ENCODE results near the gene RBFOX1. TPM values are rescaled to one million over a fixed set of nuclear protein-coding genes. Genes with fewer than 3 reads are reported as not detected.

The RBFOX1 gene
- total RNA-seq, 1 experiment from 2014 or later, result not detected

DNA sequence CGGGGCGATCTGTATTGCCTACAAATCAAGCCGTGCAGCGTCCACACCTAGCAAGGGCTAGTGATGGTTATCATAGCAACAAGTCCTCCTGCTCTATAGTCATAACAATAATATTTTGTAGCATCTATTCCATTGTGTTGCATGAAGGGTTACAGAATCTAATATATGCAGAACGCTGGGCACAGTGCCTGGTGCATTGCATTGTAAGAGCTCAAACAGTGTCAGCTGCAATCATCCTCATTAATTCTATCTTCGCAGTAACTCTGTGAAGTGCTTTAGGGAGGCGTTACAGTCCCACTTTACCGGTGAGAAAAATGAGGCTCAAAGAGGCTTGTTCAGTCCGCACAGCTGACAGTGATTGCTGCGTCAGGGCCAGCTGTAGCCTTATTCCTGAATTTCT is 149.4 kb downstream of the RBFOX1 start:
- Histone ChIP-seq H4K20me1 (ENCODE audit: insufficient read depth) (no peaks in the 10 kb centered on the region), H2AFZ (ENCODE audit: low read depth, low read length, poor library complexity, severe bottlenecking) (no peak overlapping the region), H3K9ac (ENCODE audit: low read length) (no peak overlapping the region), H3K36me3 (ENCODE audit: control insufficient read depth in 1 of 2, insufficient read depth in 2 of 2, low read length in 2 of 2) (no peaks in the 10 kb centered on the region), H3K4me3 (replicated peaks in 1 of 2; ENCODE audit: low read depth in 1 of 2, low read length in 2 of 2) (no peak overlapping the region), H3K4me1 (ENCODE audit: control insufficient read depth in 1 of 2, insufficient read depth in 2 of 2, low read length in 2 of 2) (no peaks in the 10 kb centered on the region), H3K9me2 (ENCODE audit: insufficient read depth) (no peaks in the 10 kb centered on the region), H3K27me3 (ENCODE audit: insufficient read depth, low read length) (no peaks in the 10 kb centered on the region), H3K27ac (ENCODE audit: low read depth, low read length) (no peak overlapping the region), H3K9me3 (ENCODE audit: control insufficient read depth in 1 of 2, insufficient read depth in 1 of 2, low read depth in 1 of 2, low read length in 2 of 2) (peaks cover 0 to 17% of the 10 kb centered on the region in 2 experiments; a peak in 2 of 4 replicates), H3K79me2 (ENCODE audit: insufficient read depth, low read length) (no peaks in the 10 kb centered on the region), H3K4me2 (ENCODE audit: low read length) (no peak overlapping the region)
- intact Hi-C loops (cut with micrococcal nuclease), result no loop called here
- ChIA-PET CTCF (no interaction called here), RAD21 (ENCODE audit: low non-redundant PET in 1 of 2, low total read pairs in 2 of 2, uncharacterized antibody in 2 of 2, unreplicated experiment in 2 of 2) (no interaction called here), POLR2A (no interaction called here)
- no TSS peak for BruUV-seq (replicated peaks)
- TF ChIP-seq, protein P1, sequence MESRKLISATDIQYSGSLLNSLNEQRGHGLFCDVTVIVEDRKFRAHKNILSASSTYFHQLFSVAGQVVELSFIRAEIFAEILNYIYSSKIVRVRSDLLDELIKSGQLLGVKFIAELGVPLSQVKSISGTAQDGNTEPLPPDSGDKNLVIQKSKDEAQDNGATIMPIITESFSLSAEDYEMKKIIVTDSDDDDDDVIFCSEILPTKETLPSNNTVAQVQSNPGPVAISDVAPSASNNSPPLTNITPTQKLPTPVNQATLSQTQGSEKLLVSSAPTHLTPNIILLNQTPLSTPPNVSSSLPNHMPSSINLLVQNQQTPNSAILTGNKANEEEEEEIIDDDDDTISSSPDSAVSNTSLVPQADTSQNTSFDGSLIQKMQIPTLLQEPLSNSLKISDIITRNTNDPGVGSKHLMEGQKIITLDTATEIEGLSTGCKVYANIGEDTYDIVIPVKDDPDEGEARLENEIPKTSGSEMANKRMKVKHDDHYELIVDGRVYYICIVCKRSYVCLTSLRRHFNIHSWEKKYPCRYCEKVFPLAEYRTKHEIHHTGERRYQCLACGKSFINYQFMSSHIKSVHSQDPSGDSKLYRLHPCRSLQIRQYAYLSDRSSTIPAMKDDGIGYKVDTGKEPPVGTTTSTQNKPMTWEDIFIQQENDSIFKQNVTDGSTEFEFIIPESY (IDR thresholded peaks at IDR 0.05; ENCODE audit: extremely low read depth, insufficient replicate concordance, low read length), result no peak
- TF ChIP-seq ZFX (IDR thresholded peaks at IDR 0.05) (no peak), YY1 (IDR thresholded peaks at IDR 0.05; ENCODE audit: extremely low read depth, insufficient replicate concordance, low read depth, low read length) (no peak), POLR2AphosphoS5 (IDR thresholded peaks at IDR 0.05; ENCODE audit: low read depth, low read length) (no peak), POLR2A (IDR thresholded peaks at IDR 0.05; ENCODE audit: borderline replicate concordance, extremely low read depth, insufficient read depth, insufficient read length) (no peak), EZH2 (IDR thresholded peaks at IDR 0.05) (no peak)
- DNase-seq (ENCODE audit: low read depth, low spot score) (no peak), ATAC-seq (no peak)

DNA sequence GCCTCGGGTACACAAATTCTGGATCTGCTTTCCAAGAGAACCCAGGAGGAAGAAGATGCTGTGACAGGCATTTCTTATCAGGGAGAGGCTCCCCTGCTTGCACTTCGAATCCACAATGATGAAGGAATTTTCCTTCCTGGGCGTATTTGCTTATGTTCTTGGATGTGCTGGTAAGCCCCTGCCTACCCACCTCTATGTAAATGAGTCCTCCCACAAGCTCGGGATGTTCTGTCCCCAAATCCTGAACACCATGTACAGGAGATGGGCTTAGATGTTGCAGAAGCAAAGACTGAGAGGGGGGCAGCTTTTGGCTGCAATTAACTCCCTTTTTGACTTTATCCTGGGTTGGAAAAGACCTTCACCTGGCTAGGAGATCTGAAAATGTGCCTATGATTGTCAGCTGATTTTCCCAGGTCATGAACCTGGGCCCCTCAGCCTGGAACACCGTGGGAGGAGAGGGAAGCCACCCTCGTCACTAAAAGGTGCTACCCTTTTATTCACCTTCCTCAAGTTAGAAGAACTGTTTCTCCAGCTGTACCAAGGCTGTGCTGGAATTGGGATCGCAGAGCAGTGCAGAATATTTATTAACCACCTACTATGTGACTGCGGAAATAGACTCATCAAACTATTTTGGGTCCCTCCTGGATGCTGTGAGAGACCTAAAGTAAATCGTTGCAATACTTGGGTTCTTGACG is 150.1 kb downstream of the RBFOX1 start:
- Histone ChIP-seq H3K27me3 (ENCODE audit: insufficient read depth, low read length) (no peaks in the 10 kb centered on the region), H2AFZ (ENCODE audit: low read depth, low read length, poor library complexity, severe bottlenecking) (no peak overlapping the region), H3K27ac (ENCODE audit: low read depth, low read length) (no peak overlapping the region), H3K4me1 (ENCODE audit: control insufficient read depth in 1 of 2, insufficient read depth in 2 of 2, low read length in 2 of 2) (no peaks in the 10 kb centered on the region), H3K9me2 (ENCODE audit: insufficient read depth) (no peaks in the 10 kb centered on the region), H4K20me1 (ENCODE audit: insufficient read depth) (no peaks in the 10 kb centered on the region), H3K9me3 (ENCODE audit: control insufficient read depth in 1 of 2, insufficient read depth in 1 of 2, low read depth in 1 of 2, low read length in 2 of 2) (peaks cover 0 to 18% of the 10 kb centered on the region in 2 experiments; a peak in 2 of 4 replicates), H3K4me2 (ENCODE audit: low read length) (no peak overlapping the region), H3K9ac (ENCODE audit: low read length) (no peak overlapping the region), H3K36me3 (ENCODE audit: control insufficient read depth in 1 of 2, insufficient read depth in 2 of 2, low read length in 2 of 2) (no peaks in the 10 kb centered on the region), H3K79me2 (ENCODE audit: insufficient read depth, low read length) (no peaks in the 10 kb centered on the region), H3K4me3 (replicated peaks in 1 of 2; ENCODE audit: low read depth in 1 of 2, low read length in 2 of 2) (no peak overlapping the region)
- ChIA-PET RAD21 (ENCODE audit: low non-redundant PET in 1 of 2, low total read pairs in 2 of 2, uncharacterized antibody in 2 of 2, unreplicated experiment in 2 of 2) (no interaction called here), POLR2A (no interaction called here), CTCF (no interaction called here)
- intact Hi-C loops (cut with micrococcal nuclease), result no loop called here
- ATAC-seq (no peak), DNase-seq (ENCODE audit: low read depth, low spot score) (no peak)
- BruUV-seq (replicated peaks), result no TSS peak
- TF ChIP-seq ZNF274 (IDR thresholded peaks at IDR 0.05; ENCODE audit: low read depth, low read length), result no peak
- TF ChIP-seq, protein P2, sequence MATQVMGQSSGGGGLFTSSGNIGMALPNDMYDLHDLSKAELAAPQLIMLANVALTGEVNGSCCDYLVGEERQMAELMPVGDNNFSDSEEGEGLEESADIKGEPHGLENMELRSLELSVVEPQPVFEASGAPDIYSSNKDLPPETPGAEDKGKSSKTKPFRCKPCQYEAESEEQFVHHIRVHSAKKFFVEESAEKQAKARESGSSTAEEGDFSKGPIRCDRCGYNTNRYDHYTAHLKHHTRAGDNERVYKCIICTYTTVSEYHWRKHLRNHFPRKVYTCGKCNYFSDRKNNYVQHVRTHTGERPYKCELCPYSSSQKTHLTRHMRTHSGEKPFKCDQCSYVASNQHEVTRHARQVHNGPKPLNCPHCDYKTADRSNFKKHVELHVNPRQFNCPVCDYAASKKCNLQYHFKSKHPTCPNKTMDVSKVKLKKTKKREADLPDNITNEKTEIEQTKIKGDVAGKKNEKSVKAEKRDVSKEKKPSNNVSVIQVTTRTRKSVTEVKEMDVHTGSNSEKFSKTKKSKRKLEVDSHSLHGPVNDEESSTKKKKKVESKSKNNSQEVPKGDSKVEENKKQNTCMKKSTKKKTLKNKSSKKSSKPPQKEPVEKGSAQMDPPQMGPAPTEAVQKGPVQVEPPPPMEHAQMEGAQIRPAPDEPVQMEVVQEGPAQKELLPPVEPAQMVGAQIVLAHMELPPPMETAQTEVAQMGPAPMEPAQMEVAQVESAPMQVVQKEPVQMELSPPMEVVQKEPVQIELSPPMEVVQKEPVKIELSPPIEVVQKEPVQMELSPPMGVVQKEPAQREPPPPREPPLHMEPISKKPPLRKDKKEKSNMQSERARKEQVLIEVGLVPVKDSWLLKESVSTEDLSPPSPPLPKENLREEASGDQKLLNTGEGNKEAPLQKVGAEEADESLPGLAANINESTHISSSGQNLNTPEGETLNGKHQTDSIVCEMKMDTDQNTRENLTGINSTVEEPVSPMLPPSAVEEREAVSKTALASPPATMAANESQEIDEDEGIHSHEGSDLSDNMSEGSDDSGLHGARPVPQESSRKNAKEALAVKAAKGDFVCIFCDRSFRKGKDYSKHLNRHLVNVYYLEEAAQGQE (IDR thresholded peaks at IDR 0.05; ENCODE audit: low read depth), result no peak
- no peak for TF ChIP-seq JUND (IDR thresholded peaks at IDR 0.05)
- no peak for TF ChIP-seq SP1 (IDR thresholded peaks at IDR 0.05; ENCODE audit: low read depth)
